C4-2B (cell line): ENCODE data around the gene EGLN1.

Experiments used
- ZFX ChIP-seq: fragments of 450-650 bp; IDR thresholded peaks from 2 replicates; pipeline ENCODE4 v1.6.1; 2017
- TF ChIP-seq, protein P1 (sequence below): fragments of 450-650 bp; conservative IDR thresholded peaks from 2 replicates; pipeline ENCODE4 v1.5.1; 2017; ENCODE audit warnings: mild to moderate bottlenecking

DNA sequence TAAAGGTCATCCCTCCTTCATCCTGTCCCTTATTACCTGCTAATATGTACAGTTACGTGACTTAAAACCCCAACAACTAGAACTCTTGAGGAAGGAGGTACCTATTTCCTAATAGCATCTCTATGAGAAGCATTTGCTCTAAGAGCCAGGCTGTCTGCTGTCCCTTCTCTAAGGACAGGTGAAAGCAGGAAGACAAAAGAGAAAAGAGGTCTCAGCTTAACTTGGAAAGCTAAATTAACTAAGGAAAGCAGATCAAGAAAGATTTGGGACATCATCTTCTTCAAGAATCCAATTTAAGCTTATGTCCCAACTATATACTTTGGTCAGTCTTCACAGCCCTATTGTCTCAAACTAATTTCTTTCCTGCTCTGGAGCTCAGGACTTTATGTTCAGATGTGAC, 2.9 kb downstream of the EGLN1 start:
- TF ChIP-seq, protein P1, sequence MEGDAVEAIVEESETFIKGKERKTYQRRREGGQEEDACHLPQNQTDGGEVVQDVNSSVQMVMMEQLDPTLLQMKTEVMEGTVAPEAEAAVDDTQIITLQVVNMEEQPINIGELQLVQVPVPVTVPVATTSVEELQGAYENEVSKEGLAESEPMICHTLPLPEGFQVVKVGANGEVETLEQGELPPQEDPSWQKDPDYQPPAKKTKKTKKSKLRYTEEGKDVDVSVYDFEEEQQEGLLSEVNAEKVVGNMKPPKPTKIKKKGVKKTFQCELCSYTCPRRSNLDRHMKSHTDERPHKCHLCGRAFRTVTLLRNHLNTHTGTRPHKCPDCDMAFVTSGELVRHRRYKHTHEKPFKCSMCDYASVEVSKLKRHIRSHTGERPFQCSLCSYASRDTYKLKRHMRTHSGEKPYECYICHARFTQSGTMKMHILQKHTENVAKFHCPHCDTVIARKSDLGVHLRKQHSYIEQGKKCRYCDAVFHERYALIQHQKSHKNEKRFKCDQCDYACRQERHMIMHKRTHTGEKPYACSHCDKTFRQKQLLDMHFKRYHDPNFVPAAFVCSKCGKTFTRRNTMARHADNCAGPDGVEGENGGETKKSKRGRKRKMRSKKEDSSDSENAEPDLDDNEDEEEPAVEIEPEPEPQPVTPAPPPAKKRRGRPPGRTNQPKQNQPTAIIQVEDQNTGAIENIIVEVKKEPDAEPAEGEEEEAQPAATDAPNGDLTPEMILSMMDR = no peak
- no peak for TF ChIP-seq ZFX
